AG04450 (cell line): ENCODE results near the gene SMAP2. TPM values are rescaled to one million over a fixed set of nuclear protein-coding genes. Genes with fewer than 3 reads are reported as not detected.

Source experiments
- CTCF ChIA-PET: fragments of 300-600, 350-600 bp; formaldehyde crosslinking; extraction: SDS; loops from one replicate; lab custom pipeline; 2022; ENCODE audit warnings: antibody characterized with exemption, inconsistent platforms; lab: Charles Lee
- POLR2A ChIA-PET: fragments of 350-600 bp; formaldehyde crosslinking; extraction: SDS; loops from one replicate; lab custom pipeline; 2021; ENCODE audit warnings: antibody characterized with exemption, inconsistent platforms; lab: Yijun Ruan, JAX
- DNase-seq: peaks from one replicate; pipeline ENCODE4 v3.0.0-alpha.2; 2011; ENCODE audit warnings: low read depth, low spot score
- H3K27ac ChIP-seq: one replicate; pipeline ENCODE4 v1.5.1; 2012; ENCODE audit warnings: low read depth, low read length, control low read depth
- H3K27me3 ChIP-seq: one replicate; pipeline ENCODE4 v1.6.0; 2012; ENCODE audit warnings: low read length; ENCODE audit not compliant: control insufficient read depth, insufficient read depth
- H3K4me3 ChIP-seq: 2 replicates; pipeline ENCODE4 v1.5.1; 2011; ENCODE audit warnings: mild to moderate bottlenecking, low read depth, low read length, control low read depth
- H3K9me3 ChIP-seq: 2 replicates; pipeline ENCODE4 v1.5.1; 2012; ENCODE audit warnings: low read length; ENCODE audit not compliant: control insufficient read depth, insufficient read depth
- polyA plus RNA-seq: library from polyadenylated mRNA; depleted of rRNA; stranded (reverse); fragments of >200 nt; gene quantifications from 2 replicates; pipeline ENCODE4 v1.2.3, GENCODE V29; 2011
- TF ChIP-seq, protein P1 (sequence below): IDR thresholded peaks from 2 replicates; pipeline ENCODE4 v1.5.1; 2011; ENCODE audit warnings: low read depth, low read length, control low read depth, inconsistent platforms

The SMAP2 gene
- polyA plus RNA-seq, 1 experiment, result 22.5 TPM

DNA sequence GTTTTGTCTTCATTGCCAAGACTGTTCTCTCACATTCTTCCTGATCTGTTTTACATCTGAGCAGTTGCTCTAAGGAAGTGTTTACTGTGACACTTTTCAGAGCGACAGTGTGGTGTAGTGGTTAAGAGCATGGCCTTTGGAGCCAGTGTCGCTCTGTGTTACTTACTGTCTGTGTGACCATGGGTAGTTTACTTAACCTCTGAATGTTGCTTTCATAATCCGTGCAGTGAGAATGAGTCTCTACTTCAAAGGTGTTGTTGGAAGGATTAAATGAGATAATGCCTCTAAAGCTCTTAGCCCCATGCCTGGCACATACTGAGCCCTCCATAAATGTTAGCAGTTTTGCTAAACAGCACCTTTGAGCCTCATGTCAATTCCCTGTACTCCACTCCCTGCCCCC lies 40.8 kb downstream of the SMAP2 start:
- Histone ChIP-seq H3K27me3 (no peaks in the 10 kb centered on the region), H3K9me3 (no peaks in the 10 kb centered on the region), H3K4me3 (no peak overlapping the region), H3K27ac (no peak overlapping the region)
- ChIA-PET CTCF (interaction anchor here (1.1 kb wide), 1 partner anchor 10 kb away, joined by 3 read pairs; no protein-coding TSS in a partner anchor), POLR2A (no interaction called here)
- TF ChIP-seq, protein P1, sequence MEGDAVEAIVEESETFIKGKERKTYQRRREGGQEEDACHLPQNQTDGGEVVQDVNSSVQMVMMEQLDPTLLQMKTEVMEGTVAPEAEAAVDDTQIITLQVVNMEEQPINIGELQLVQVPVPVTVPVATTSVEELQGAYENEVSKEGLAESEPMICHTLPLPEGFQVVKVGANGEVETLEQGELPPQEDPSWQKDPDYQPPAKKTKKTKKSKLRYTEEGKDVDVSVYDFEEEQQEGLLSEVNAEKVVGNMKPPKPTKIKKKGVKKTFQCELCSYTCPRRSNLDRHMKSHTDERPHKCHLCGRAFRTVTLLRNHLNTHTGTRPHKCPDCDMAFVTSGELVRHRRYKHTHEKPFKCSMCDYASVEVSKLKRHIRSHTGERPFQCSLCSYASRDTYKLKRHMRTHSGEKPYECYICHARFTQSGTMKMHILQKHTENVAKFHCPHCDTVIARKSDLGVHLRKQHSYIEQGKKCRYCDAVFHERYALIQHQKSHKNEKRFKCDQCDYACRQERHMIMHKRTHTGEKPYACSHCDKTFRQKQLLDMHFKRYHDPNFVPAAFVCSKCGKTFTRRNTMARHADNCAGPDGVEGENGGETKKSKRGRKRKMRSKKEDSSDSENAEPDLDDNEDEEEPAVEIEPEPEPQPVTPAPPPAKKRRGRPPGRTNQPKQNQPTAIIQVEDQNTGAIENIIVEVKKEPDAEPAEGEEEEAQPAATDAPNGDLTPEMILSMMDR, result no peak
- no peak for DNase-seq

DNA sequence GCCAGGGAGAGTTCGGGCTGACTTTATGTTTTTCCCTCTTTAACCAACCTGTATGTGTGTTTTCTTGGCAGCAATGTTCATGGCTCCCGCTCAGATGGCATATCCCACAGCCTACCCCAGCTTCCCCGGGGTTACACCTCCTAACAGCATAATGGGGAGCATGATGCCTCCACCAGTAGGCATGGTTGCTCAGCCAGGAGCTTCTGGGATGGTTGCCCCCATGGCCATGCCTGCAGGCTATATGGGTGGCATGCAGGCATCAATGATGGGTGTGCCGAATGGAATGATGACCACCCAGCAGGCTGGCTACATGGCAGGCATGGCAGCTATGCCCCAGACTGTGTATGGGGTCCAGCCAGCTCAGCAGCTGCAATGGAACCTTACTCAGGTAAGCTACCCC lies 43.2 kb downstream of the SMAP2 start:
- POLR2A ChIA-PET, result no interaction called here
- CTCF ChIA-PET, result interaction anchor here (1.1 to 1.4 kb wide), 3 partner anchors 21 to 272 kb away, joined by 3 to 5 read pairs (median 4); no protein-coding TSS in a partner anchor
- no peaks in the 10 kb centered on the region for H3K27me3 ChIP-seq
- TF ChIP-seq, protein P1, result no peak
- H3K27ac ChIP-seq, result no peak overlapping the region
- H3K4me3 ChIP-seq, result no peak overlapping the region
- H3K9me3 ChIP-seq, result no peaks in the 10 kb centered on the region
- no peak for DNase-seq

DNA sequence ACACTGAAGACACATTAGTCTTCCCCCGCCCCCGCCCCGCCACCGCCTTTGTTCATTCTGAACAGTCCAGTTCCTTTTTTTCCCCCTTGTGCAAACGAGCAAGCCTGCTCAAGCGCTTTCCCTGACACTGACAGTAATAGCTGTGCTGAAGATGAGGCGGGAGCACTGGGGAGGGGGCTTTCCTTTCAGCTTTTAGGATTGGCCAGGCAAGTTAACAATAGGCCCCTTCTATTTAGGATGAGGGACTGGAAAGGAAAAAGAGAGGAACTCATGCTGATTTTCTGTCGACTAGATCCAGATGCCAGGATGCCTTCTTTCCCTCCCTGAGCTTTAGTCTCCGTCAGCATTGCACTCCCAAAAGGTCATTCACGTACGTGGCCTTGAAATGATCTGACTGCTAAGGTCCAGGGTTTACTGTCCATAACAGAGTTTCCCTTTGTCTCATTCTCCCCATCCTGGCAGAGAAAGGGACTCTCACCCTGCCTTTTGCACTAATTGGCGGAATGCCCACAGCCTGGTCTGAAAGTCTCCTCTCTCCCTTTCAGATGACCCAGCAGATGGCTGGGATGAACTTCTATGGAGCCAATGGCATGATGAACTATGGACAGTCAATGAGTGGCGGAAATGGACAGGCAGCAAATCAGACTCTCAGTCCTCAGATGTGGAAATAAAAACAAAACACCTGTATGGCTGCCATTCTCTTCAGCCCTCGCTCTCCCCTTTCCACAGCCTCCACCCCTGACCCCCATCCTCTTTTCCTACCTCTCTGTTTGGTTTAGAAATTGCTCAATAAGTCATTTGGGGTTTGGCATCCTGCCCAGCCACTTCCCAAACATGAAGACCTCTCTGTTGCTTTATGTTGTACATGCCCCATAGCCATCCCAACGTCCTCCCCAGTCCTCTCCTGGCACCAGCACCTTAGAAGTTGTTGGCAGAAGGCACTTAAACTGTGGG lies 48.2 kb downstream of the SMAP2 start:
- ChIA-PET POLR2A (no interaction called here), CTCF (interaction anchor here (0.6 to 1.2 kb wide), 2 partner anchors 17 kb away, joined by 3 to 6 read pairs; no protein-coding TSS in a partner anchor)
- Histone ChIP-seq H3K4me3 (no peak overlapping the region), H3K9me3 (no peaks in the 10 kb centered on the region), H3K27me3 (no peaks in the 10 kb centered on the region), H3K27ac (no peak overlapping the region)
- TF ChIP-seq, protein P1, result no peak
- no peak for DNase-seq

DNA sequence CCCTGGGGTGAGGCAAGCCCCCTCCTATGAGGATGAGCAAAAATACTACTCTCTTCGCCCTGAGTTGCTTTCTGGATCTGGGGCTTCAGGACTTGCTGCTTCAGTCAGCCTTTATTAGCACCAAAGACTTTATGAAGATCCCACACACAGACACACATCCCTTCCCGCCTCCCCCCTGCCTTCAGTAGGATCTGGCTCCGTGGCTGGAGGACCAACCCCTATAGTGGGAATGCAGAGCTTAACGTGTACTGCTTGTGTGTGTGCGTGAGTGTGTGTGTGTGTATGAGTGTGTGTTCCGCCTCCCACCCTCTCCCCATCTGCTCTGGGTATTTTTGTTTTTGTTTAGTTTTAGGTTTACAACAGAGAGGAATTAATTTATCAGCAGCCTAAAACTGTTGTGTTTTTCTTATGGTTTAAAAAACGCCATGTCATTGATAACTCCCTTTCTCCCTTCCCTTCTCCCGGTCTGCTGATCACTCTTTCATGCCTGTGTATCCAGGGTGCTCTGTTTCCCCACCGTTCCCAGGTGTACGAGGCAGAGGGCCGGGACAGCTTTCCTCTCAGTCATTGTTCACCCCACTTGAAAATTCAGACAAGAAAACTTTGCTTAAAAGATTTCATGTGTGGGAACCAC lies 49.2 kb downstream of the SMAP2 start:
- Histone ChIP-seq H3K27ac (no peak overlapping the region), H3K4me3 (no peak overlapping the region), H3K9me3 (no peaks in the 10 kb centered on the region), H3K27me3 (no peaks in the 10 kb centered on the region)
- POLR2A ChIA-PET, result no interaction called here
- CTCF ChIA-PET, result interaction anchor here (1.2 to 1.3 kb wide), 2 partner anchors 15 to 18 kb away, joined by 4 to 6 read pairs; no protein-coding TSS in a partner anchor
- TF ChIP-seq, protein P1, result no peak
- DNase-seq, result no peak

DNA sequence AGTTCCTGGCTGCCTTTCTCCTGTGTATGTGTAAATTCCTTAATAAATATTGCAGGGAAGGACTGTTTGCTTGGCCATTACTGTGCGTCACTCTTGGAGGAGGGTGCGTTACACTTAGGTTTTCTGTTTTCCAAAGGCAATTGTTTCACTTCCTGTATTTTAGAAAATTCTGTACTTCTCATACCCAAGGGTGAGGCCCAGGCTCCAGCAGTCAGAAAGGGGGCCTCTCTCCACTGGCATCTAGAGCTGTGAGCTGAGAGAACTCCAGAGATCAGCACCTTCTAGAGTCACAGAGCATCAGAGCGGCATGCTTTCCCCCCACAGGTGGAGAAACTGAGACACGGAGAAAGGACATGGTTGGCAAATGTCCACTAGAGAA lies 49.7 kb downstream of the SMAP2 start:
- Histone ChIP-seq H3K27ac (no peak overlapping the region), H3K9me3 (no peaks in the 10 kb centered on the region), H3K27me3 (no peaks in the 10 kb centered on the region), H3K4me3 (no peak overlapping the region)
- DNase-seq, result no peak
- TF ChIP-seq, protein P1, result no peak
- ChIA-PET CTCF (interaction anchor here (1.3 kb wide), 1 partner anchor 15 kb away, joined by 4 read pairs; no protein-coding TSS in a partner anchor), POLR2A (no interaction called here)
